ENCODE measurements around the gene LYAR. TPM values are rescaled to one million over a fixed set of nuclear protein-coding genes. Genes with fewer than 3 reads are reported as not detected.

LYAR gene
- total and polyA plus RNA-seq, 2 experiments from 2014 or later: 44.0 to 105 TPM

- peak within 1 kb of the TSS; percentile 78 for H3K4me2 ChIP-seq
- no peak for DNase-seq (ENCODE audit: low spot score)
- TF ChIP-seq NANOG (IDR thresholded peaks at IDR 0.05; ENCODE audit: borderline replicate concordance) (no peak), EZH2 (IDR thresholded peaks at IDR 0.05; ENCODE audit: low read depth, unreplicated experiment) (peak; percentile 45), EZH2phosphoT487 (IDR thresholded peaks at IDR 0.05; ENCODE audit: unreplicated experiment) (peak; percentile 44), CTCF (conservative IDR thresholded peaks at IDR 0.05; ENCODE audit: low read depth in 2 of 2) (no peak)
- peaks cover 62% of the 10 kb centered on the region for H3K27me3 Mint-ChIP-seq (ENCODE audit: insufficient read depth, low read depth, poor library complexity)
- H2AFZ ChIP-seq: 0 out of 2 replicates have a peak within 1 kb of the TSS, but pooled peaks have one; percentile 23
- H3F3A ChIP-seq (replicated peaks; ENCODE audit: low read depth): no peaks in the 10 kb centered on the region
- H3K27ac ChIP-seq (ENCODE audit: low read depth): no peak within 1 kb of the TSS
- no peaks in the 10 kb centered on the region for H3K9me2 ChIP-seq (ENCODE audit: insufficient read depth)
- H3K27ac Mint-ChIP-seq: no peak within 1 kb of the TSS
- peaks cover 10% of the 10 kb centered on the region for H3K4me1 Mint-ChIP-seq
- H3K9me3 Mint-ChIP-seq: peaks cover 6% of the 10 kb centered on the region; the same call in 2 of the 3 replicates
- peak within 1 kb of the TSS; percentile 49 for H3K4me3 ChIP-seq
- H3K27me3 ChIP-seq (ENCODE audit: insufficient read depth): peaks cover 82% of the 10 kb centered on the region
- no peaks in the 10 kb centered on the region for H3K79me2 ChIP-seq (replicated peaks; ENCODE audit: insufficient read depth)
- peak within 1 kb of the TSS; percentile 68 for H3K4me3 Mint-ChIP-seq
- H3K4me1 ChIP-seq (ENCODE audit: insufficient read depth): 0 out of 2 replicates have a peak, but pooled peaks cover 7% of the 10 kb centered on the region
- no peak for ATAC-seq
- no peaks in the 10 kb centered on the region for H3K36me3 ChIP-seq (ENCODE audit: insufficient read depth)
- peaks cover 2% of the 10 kb centered on the region; the same call in 1 of the 3 replicates for H3K36me3 Mint-ChIP-seq (ENCODE audit: low read depth)
- H4K20me1 ChIP-seq (replicated peaks; ENCODE audit: insufficient read depth): no peaks in the 10 kb centered on the region
These were observed 63.1 kb downstream of the LYAR start, which contains the start of gene OTOP1 for GRCh38 chr4:4226606-4227438. OTOP1 (minus strand) TSS chr4:4226929; CDS start chr4:4226864, 65 bp downstream.

GRCh38 chr4:4225915-4226605, 63.9 kb downstream of the LYAR start:
- Histone ChIP-seq H3K4me3 (peak overlapping the region; percentile 49), H3K4me1 (ENCODE audit: insufficient read depth) (0 out of 2 replicates have a peak, but pooled peaks cover 7% of the 10 kb centered on the region), H4K20me1 (replicated peaks; ENCODE audit: insufficient read depth) (no peaks in the 10 kb centered on the region), H3K27ac (ENCODE audit: low read depth) (no peak overlapping the region), H2AFZ (0 out of 2 replicates have a peak overlapping the region, but pooled peaks have one; percentile 23), H3K79me2 (replicated peaks; ENCODE audit: insufficient read depth) (no peaks in the 10 kb centered on the region), H3K27me3 (ENCODE audit: insufficient read depth) (peaks cover 81% of the 10 kb centered on the region), H3K4me2 (peak overlapping the region; percentile 78), H3K9me2 (ENCODE audit: insufficient read depth) (no peaks in the 10 kb centered on the region), H3F3A (replicated peaks; ENCODE audit: low read depth) (no peaks in the 10 kb centered on the region), H3K36me3 (ENCODE audit: insufficient read depth) (no peaks in the 10 kb centered on the region)
- H3K36me3 Mint-ChIP-seq (ENCODE audit: low read depth): peaks cover 2% of the 10 kb centered on the region; the same call in 1 of the 3 replicates
- H3K4me3 Mint-ChIP-seq: peak overlapping the region; percentile 66
- peaks cover 6% of the 10 kb centered on the region; the same call in 2 of the 3 replicates for H3K9me3 Mint-ChIP-seq
- H3K27me3 Mint-ChIP-seq (ENCODE audit: insufficient read depth, low read depth, poor library complexity): peaks cover 62% of the 10 kb centered on the region
- H3K27ac Mint-ChIP-seq: no peak overlapping the region
- ATAC-seq (no peak; the same call in 2 of the 3 replicates), DNase-seq (ENCODE audit: low spot score) (peak; percentile 39)
- H3K4me1 Mint-ChIP-seq: peaks cover 10% of the 10 kb centered on the region
- TF ChIP-seq POLR2AphosphoS5 (IDR thresholded peaks at IDR 0.05; ENCODE audit: low read depth) (no peak), EZH2 (IDR thresholded peaks at IDR 0.05; ENCODE audit: low read depth, unreplicated experiment) (peak; percentile 21)

Other genes with a start within 250 kb of the LYAR start
- gene OTOP1, start 63.2 kb downstream of the LYAR start, total RNA-seq (2014; rRNA removed; shearing (Covaris generic)): not detected in 2 replicates
- not detected in 2 replicates for gene OTOP1, start 63.2 kb downstream of the LYAR start, polyA plus RNA-seq (2016; fragmentation: Nextera tagmentation; extraction: Ambion mirVana)
- 22.7 and 24.5 TPM in 2 replicates for gene TMEM128, start 41.9 kb downstream of the LYAR start, total RNA-seq (2014; rRNA removed; shearing (Covaris generic))
- 25.9 and 27.5 TPM in 2 replicates for gene TMEM128, start 41.9 kb downstream of the LYAR start, polyA plus RNA-seq (2016; fragmentation: Nextera tagmentation; extraction: Ambion mirVana)
- gene ZBTB49, start 97 bp upstream of the LYAR start, total RNA-seq (2014; rRNA removed; shearing (Covaris generic)): 4.1 and 12.2 TPM in 2 replicates
- 4.5 and 6.0 TPM in 2 replicates for gene ZBTB49, start 97 bp upstream of the LYAR start, polyA plus RNA-seq (2016; fragmentation: Nextera tagmentation; extraction: Ambion mirVana)
- 28.7 and 34.5 TPM in 2 replicates for gene NSG1, start 96.9 kb upstream of the LYAR start, total RNA-seq (2014; rRNA removed; shearing (Covaris generic))
- gene NSG1, start 96.9 kb upstream of the LYAR start, polyA plus RNA-seq (2016; fragmentation: Nextera tagmentation; extraction: Ambion mirVana): 16.5 and 17.4 TPM in 2 replicates

Data from GM23338 (cell line).